NCI-H2196 treated with DMSO at 0.1 percent for 48 hours (cell line): ENCODE data around the gene RNF20.
"Not testable (repeated sequence)": the region's sequence is repeated elsewhere in the genome, so short reads cannot be mapped to it uniquely, and the experiment has no call there.

Source experiments
- DNase-seq: peaks from one replicate; lab custom pipeline; 2025; ENCODE audit not compliant: unreplicated experiment; lab: John Stamatoyannopoulos, UW

The RNF20 gene

GRCh38 chr9:101536351-101536750 is 2.7 kb downstream of the RNF20 start:
- DNase-seq = no peak

GRCh38 chr9:101536938-101537337 is 3.3 kb downstream of the RNF20 start:
- DNase-seq = no peak

- no peak for DNase-seq
Measured at GRCh38 chr9:101540069-101540468, 6.4 kb downstream of the RNF20 start.

- DNase-seq = no peak
Measured at GRCh38 chr9:101543098-101543735, 9.6 kb downstream of the RNF20 start.

GRCh38 chr9:101549472-101550098 is 15.9 kb downstream of the RNF20 start:
- not testable (repeated sequence) for DNase-seq

- no peak for DNase-seq
Measured at GRCh38 chr9:101561740-101562139, 28.1 kb downstream of the RNF20 start.

GRCh38 chr9:101562966-101563365 is 29.3 kb downstream of the RNF20 start:
- DNase-seq = no peak

- DNase-seq = no peak
Measured at GRCh38 chr9:101564252-101564651, 30.6 kb downstream of the RNF20 start.

- DNase-seq = no peak
Measured at GRCh38 chr9:101566904-101567724, 33.5 kb downstream of the RNF20 start.

GRCh38 chr9:101567725-101568350 is 34.2 kb downstream of the RNF20 start:
- no peak for DNase-seq

GRCh38 chr9:101569741-101570501 is 36.3 kb downstream of the RNF20 start:
- DNase-seq = no peak

GRCh38 chr9:101571114-101571513 is 37.5 kb downstream of the RNF20 start:
- no peak for DNase-seq

- DNase-seq = no peak
Measured at GRCh38 chr9:101572316-101572715, 38.7 kb downstream of the RNF20 start.

- DNase-seq = no peak
Measured at GRCh38 chr9:101574731-101575333, 41.2 kb downstream of the RNF20 start.

GRCh38 chr9:101578378-101578777 is 44.7 kb downstream of the RNF20 start:
- no peak for DNase-seq

- DNase-seq = no peak
Measured at GRCh38 chr9:101579711-101580545, 46.3 kb downstream of the RNF20 start.

GRCh38 chr9:101582553-101582952 is 48.9 kb downstream of the RNF20 start:
- DNase-seq = no peak

- no peak for DNase-seq
Measured at GRCh38 chr9:101585740-101586139, 52.1 kb downstream of the RNF20 start.

- DNase-seq = no peak
Measured at GRCh38 chr9:101586651-101587050, 53.0 kb downstream of the RNF20 start.
